ENCODE data around the gene SDK2. TPM values are rescaled to one million over a fixed set of nuclear protein-coding genes. Genes with fewer than 3 reads are reported as not detected.

The SDK2 gene
- total RNA-seq, 4 donors from 2014 or later, result 1.5 to 7.0 (median 3.7) TPM

DNA sequence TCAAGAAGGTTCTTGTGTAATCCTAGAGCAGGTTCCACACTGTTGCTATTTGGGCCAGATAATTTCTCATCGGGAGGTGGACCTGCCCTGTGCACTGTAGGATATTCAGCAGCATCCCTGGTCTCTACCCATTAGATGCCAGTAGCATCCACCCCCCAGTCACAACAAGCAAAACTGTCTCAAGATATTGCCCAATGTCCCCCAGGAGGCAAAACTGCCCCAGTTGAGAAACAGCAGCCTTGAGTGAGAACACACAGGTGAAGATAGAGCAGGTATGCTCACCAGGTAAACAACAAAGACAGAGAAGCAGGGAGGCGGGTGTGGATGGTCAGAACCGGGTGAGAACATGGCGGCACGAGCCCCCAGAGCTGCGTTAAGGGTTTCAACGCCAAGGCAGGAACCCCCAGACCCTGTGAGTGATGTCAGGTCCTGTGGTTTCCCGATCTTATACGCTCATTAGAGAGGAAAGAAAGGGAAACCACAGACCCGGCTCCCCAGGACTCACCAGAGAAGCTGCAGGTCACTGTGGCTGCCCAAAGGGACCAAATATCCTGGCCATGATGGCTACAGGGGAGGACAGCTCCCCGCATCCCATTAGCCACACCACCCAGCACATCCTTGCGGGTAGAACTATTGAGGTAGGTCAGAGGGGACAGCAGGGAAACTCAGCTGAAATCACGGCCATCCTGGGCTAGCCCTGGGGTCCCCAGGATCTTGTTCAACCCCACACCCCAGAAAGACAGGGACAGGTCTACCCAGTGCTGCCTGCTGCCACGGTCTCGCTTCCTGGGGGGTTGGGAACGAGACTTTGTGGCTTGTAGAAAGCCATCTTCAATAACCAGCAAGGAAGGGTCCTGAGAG is 353.6 kb downstream of the SDK2 start:
- TF ChIP-seq POLR2A (IDR thresholded peaks at IDR 0.05), result no peak
- TF ChIP-seq, protein P1, sequence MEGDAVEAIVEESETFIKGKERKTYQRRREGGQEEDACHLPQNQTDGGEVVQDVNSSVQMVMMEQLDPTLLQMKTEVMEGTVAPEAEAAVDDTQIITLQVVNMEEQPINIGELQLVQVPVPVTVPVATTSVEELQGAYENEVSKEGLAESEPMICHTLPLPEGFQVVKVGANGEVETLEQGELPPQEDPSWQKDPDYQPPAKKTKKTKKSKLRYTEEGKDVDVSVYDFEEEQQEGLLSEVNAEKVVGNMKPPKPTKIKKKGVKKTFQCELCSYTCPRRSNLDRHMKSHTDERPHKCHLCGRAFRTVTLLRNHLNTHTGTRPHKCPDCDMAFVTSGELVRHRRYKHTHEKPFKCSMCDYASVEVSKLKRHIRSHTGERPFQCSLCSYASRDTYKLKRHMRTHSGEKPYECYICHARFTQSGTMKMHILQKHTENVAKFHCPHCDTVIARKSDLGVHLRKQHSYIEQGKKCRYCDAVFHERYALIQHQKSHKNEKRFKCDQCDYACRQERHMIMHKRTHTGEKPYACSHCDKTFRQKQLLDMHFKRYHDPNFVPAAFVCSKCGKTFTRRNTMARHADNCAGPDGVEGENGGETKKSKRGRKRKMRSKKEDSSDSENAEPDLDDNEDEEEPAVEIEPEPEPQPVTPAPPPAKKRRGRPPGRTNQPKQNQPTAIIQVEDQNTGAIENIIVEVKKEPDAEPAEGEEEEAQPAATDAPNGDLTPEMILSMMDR (IDR thresholded peaks at IDR 0.05), result no peak
- Histone ChIP-seq H3K4me1 (peaks cover 73 to 99% of the 10 kb centered on the region in 2 donors), H3K27me3 (no peaks in the 10 kb centered on the region), H3K36me3 (peaks cover 7% of the 10 kb centered on the region in 2 donors), H3K27ac (peak overlapping the region; percentile 94 to 98 (median 94)), H3K9me3 (no peaks in the 10 kb centered on the region), H3K4me3 (replicated peaks in 1 of 3) (no peak overlapping the region)
- intact Hi-C loops (cut with DNase I), result no loop called here
- DNase-seq, result no peak
- 74 to 86% methylated on average over 14 to 16 of the region's 16 CpGs for WGBS, 2 donors

DNA sequence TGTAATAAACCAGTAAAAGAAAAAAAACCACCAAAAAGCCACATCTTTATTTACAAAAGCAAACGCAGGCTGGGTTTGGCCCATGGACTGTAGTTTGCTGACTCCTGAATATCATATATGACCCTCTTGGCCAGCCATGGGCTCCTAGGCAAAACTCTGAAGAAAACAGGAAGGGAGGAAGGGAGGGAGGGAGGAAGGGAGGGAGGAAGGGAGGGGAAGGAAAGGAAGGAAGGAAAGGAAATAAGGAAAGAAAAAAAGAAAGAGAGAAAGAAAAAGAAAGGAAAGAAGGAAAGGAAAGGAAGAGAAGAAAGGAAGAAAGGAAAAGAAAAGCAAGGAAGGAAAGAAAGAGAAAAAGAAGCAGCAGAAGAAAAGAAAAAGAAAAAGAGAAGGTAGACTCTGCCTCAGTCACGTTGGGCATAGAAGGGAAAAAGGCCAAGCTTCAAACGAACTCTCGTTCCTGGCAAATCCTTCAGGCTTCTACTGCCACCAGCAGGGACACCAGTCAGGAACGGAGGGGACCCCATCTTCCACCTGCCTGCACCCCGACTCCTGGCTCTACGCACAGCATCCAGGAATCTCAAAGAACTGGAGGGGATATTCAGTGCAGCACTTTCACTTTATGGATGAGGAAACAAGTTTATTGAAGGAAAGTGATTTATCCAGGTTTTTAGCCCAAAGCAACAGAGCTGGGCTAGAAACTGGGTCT is 354.5 kb downstream of the SDK2 start:
- no peak for TF ChIP-seq POLR2A (IDR thresholded peaks at IDR 0.05)
- TF ChIP-seq, protein P1 (IDR thresholded peaks at IDR 0.05), result no peak
- peak overlapping the region; percentile 94 to 98 (median 94) for H3K27ac ChIP-seq
- H3K27me3 ChIP-seq, result no peaks in the 10 kb centered on the region
- peaks cover 66 to 99% of the 10 kb centered on the region in 2 donors for H3K4me1 ChIP-seq
- no peaks in the 10 kb centered on the region for H3K9me3 ChIP-seq
- H3K4me3 ChIP-seq (replicated peaks in 1 of 3), result no peak overlapping the region
- DNase-seq, result no peak
- peaks cover 16 to 17% of the 10 kb centered on the region in 2 donors for H3K36me3 ChIP-seq
- 70 to 77% methylated on average over 7 of the region's 7 CpGs for WGBS, 2 donors
- intact Hi-C loops (cut with DNase I), result no loop called here

DNA sequence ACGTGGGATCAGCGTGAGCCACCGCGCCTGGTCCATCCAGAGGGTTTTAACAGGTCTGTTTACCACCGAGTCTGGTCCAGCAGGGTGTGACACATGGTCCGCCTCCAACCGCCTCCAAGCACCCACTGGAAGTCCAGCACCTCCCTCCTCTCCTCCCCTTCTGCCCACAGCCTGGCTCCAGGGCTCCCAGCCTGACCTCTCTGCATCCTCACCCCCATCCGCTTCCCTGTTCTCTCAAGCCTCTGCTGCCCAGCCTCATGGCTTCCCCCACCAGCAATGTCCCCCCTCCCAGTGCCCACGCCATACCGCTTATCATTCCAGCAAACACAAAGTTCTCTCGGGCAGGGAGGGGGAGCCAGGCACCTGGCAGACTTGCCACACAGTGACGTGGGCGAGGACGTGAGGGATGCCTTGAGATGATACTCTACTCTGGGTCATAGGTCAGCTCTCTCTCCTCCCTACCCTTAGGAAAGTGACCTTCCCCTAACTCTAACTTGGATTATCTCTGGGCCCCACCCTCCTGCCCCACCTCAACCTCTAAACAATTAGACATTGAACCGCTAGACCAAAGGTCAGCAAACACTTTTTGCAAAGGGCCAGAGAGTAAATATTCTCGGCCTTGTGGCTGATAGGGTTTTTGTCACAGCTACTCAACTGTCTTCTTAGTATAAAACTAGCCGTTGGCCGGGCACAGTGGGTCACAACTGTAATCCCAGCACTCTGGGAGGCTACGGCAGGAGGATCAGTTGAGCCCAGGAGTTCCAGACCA is 355.5 kb downstream of the SDK2 start:
- TF ChIP-seq POLR2A (IDR thresholded peaks at IDR 0.05), result no peak
- TF ChIP-seq, protein P1 (IDR thresholded peaks at IDR 0.05), result no peak
- peak; percentile 52 to 60 for DNase-seq
- intact Hi-C loops (cut with DNase I), result no loop called here
- no peaks in the 10 kb centered on the region for H3K27me3 ChIP-seq
- no peaks in the 10 kb centered on the region for H3K9me3 ChIP-seq
- H3K27ac ChIP-seq, result peak overlapping the region; percentile 94 to 98 (median 94)
- H3K4me3 ChIP-seq (replicated peaks in 1 of 3), result no peak overlapping the region
- H3K36me3 ChIP-seq, result peaks cover 21 to 23% of the 10 kb centered on the region in 2 donors
- peaks cover 56 to 93% of the 10 kb centered on the region in 2 donors for H3K4me1 ChIP-seq
- 70% methylated on average over 19 of the region's 19 CpGs for WGBS, 2 donors

DNA sequence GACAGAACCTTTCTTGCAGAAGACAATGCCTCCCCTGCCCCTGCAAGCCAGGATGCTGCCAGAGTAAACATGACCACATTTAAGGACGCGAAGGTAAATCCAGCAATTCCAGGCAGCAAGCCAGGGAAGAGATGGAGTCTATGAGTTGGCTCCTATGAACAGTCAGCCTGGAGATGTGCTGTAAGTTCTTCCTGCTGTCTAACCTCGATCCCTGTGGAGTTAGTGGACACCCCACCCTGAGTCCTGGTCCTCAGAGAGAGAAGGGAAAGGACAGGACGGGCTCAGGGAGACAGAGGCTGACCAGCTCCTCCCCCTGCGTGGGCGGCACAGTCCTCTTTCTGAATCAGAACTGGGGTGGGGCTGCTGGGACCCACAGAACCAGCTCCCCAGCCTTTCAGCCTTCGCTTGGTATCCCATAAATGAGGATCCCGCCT is 357.4 kb downstream of the SDK2 start:
- DNase-seq, result no peak

More for the DNA sequence above, 357.4 kb downstream of the SDK2 start:
- Histone ChIP-seq H3K4me1 (peaks cover 39 to 79% of the 10 kb centered on the region in 2 donors), H3K4me3 (replicated peaks in 1 of 3) (no peak overlapping the region), H3K27me3 (no peaks in the 10 kb centered on the region), H3K9me3 (no peaks in the 10 kb centered on the region), H3K27ac (peak overlapping the region in 1 of 3 donors; percentile 94), H3K36me3 (peaks cover 21 to 23% of the 10 kb centered on the region in 2 donors)
- no peak for TF ChIP-seq POLR2A (IDR thresholded peaks at IDR 0.05)
- TF ChIP-seq, protein P1 (IDR thresholded peaks at IDR 0.05), result no peak
- intact Hi-C loops (cut with DNase I), result no loop called here
- 50 to 52% methylated on average over 3 to 8 of the region's 8 CpGs for WGBS, 2 donors

Measured in thyroid gland (tissue), 4 donors.